ENCODE data around the gene NEUROD1.

DNA sequence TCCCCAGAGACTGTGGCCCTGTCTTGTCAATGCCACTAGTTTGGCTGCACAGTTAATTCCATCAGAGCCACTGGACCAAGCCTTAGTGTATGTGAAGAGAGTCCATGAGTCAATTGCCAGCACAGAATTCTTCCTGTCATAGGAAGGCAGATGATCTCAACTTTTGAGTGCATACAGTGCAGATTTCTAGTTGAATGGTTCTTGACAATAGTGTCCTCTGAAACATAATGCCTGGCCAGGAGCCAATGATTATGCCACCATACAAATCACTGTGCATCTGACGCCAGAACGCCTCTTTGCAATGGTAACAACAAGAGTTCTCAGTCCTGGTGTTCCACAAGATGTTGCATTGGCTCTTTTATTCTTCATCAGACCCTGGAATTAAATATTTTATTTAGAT is 7.1 kb downstream of the NEUROD1 start:
- TF ChIP-seq, protein P1, sequence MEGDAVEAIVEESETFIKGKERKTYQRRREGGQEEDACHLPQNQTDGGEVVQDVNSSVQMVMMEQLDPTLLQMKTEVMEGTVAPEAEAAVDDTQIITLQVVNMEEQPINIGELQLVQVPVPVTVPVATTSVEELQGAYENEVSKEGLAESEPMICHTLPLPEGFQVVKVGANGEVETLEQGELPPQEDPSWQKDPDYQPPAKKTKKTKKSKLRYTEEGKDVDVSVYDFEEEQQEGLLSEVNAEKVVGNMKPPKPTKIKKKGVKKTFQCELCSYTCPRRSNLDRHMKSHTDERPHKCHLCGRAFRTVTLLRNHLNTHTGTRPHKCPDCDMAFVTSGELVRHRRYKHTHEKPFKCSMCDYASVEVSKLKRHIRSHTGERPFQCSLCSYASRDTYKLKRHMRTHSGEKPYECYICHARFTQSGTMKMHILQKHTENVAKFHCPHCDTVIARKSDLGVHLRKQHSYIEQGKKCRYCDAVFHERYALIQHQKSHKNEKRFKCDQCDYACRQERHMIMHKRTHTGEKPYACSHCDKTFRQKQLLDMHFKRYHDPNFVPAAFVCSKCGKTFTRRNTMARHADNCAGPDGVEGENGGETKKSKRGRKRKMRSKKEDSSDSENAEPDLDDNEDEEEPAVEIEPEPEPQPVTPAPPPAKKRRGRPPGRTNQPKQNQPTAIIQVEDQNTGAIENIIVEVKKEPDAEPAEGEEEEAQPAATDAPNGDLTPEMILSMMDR (conservative IDR thresholded peaks at IDR 0.05): no peak
- TF ChIP-seq EZH2 (IDR thresholded peaks at IDR 0.05; ENCODE audit: low read depth): no peak
